Esophagus muscularis mucosa (tissue), 4 donors: ENCODE data around the gene MYO7B.

ENCODE experiments used
- CTCF ChIP-seq, 3 experiments: fragments of 200-600 bp in 2 of 3; fragments of 450-650 bp in 1 of 3; sonication (generic) in 2 of 3; IDR thresholded peaks; one replicate each; pipeline ENCODE4 v1.5.1; 2017 to 2019; ENCODE audit warnings: antibody characterized with exemption in 3 of 3, mild to moderate bottlenecking in 2 of 3, moderate library complexity in 1 of 3
- EP300 ChIP-seq: sonication (generic); formaldehyde crosslinking; IDR thresholded peaks from one replicate; pipeline ENCODE4 v1.6.1; 2017; ENCODE audit warnings: antibody characterized with exemption
- POLR2A ChIP-seq: fragments of 450-650 bp; IDR thresholded peaks from one replicate; pipeline ENCODE4 v1.6.1; 2017; ENCODE audit warnings: antibody characterized with exemption, moderate library complexity, mild to moderate bottlenecking, low read depth
- POLR2AphosphoS5 ChIP-seq, 2 donors: sonication (generic); formaldehyde crosslinking; IDR thresholded peaks; one replicate each; pipeline ENCODE4 v1.6.1; 2017; ENCODE audit warnings: antibody characterized with exemption in 2 of 2

GRCh38 chr2:127651381-127651809 lies 115.9 kb downstream of the MYO7B start:
- no peak for TF ChIP-seq POLR2AphosphoS5 (IDR thresholded peaks at IDR 0.05)
- TF ChIP-seq POLR2A: no peak
- no peak for TF ChIP-seq CTCF (IDR thresholded peaks at IDR 0.05)
- no peak for TF ChIP-seq EP300
